ENCODE measurements around the gene NEK10.

Gene NEK10

DNA sequence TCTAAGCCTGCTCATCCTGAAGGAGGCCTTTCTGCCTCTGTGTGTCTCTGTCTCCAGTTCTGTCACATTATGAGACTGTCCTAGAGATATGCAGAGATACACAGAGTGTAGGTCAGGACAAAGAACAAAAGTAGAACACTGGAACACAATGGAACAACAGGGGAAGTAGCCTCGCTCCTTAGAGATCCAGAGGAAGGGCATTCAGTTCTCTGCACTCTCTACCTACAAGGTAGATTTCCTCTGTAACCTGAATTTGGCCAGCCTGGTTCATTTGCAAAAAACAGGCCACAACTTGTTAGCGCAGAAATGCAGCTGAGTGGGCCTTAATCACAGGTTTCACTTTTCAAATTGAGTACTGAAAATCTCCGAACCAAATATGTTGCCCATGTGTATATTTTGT lies 19.4 kb downstream of the NEK10 start:
- Histone ChIP-seq H3K4me1 (ENCODE audit: control insufficient read depth in 1 of 2, insufficient read depth in 1 of 2, low read depth in 1 of 2, low read length in 1 of 2) (no peaks in the 10 kb centered on the region), H3K36me3 (no peaks in the 10 kb centered on the region), H3K27ac (no peak overlapping the region), H3K4me3 (ENCODE audit: low read depth in 1 of 2, low read length in 1 of 2) (no peak overlapping the region), H3K27me3 (no peaks in the 10 kb centered on the region), H3K9me3 (no peaks in the 10 kb centered on the region)
- TF ChIP-seq, protein P1, sequence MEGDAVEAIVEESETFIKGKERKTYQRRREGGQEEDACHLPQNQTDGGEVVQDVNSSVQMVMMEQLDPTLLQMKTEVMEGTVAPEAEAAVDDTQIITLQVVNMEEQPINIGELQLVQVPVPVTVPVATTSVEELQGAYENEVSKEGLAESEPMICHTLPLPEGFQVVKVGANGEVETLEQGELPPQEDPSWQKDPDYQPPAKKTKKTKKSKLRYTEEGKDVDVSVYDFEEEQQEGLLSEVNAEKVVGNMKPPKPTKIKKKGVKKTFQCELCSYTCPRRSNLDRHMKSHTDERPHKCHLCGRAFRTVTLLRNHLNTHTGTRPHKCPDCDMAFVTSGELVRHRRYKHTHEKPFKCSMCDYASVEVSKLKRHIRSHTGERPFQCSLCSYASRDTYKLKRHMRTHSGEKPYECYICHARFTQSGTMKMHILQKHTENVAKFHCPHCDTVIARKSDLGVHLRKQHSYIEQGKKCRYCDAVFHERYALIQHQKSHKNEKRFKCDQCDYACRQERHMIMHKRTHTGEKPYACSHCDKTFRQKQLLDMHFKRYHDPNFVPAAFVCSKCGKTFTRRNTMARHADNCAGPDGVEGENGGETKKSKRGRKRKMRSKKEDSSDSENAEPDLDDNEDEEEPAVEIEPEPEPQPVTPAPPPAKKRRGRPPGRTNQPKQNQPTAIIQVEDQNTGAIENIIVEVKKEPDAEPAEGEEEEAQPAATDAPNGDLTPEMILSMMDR (IDR thresholded peaks at IDR 0.05): no peak

DNA sequence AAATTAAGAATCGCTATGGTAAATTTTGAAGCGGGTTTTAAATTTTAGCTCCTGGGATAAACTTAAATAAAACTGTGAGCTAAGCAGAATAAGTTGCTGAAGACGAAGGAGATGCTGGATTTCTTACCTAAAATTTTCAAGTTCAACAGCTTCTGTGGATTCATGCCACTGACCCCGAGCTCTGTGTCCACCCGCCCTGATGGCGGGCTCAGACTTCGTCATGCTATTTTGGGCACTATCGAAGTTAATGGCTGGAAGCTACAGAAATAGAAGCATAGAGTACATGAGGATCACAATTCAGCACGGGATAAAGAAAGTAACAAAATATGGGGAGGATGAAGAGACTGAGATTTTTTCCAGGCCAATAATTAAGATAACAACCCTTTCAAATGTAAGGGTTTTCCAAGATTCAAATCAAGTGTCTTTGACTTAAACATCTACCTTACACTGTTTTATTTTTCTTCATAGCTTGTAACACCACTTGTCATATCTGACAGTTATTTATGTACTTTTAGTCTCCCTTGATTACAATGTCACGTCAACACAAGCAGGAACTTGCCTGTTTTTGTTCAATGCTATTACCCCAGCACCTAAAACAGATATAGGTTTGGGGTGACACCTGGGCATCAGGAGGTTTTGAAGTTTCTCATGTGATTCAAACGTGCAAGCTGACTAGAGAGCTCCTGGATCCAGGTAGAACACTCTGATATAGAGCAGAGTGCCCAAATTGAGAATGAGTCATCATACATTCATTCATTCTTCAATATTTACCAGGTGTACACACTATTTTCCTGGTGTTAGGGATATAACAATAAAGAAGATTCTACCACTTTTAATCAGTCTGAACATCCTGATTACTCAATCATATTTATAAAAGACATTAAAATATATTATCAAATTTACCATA lies 23.0 kb downstream of the NEK10 start:
- Histone ChIP-seq H3K27ac (no peak overlapping the region), H3K36me3 (no peaks in the 10 kb centered on the region)

DNA sequence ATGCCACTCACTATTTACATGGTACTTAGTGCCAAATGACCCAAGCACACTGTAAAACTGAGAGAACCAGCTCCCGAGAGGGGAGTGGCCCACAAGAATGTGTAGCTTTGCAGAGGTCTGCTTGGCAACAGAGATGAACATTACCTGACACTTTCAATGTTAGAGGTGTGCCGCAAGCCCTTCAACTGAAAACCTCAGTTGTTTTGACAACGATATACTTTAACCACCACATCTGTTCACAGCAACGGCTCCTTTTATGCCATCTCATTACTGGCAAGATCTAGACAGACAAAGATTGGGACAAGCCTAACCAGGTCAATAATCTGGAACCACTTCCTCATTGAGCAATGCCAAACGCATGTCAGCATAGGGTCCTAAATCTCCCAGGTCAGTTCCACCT lies 23.7 kb downstream of the NEK10 start:
- H3K4me1 ChIP-seq (ENCODE audit: control insufficient read depth in 1 of 2, insufficient read depth in 1 of 2, low read depth in 1 of 2, low read length in 1 of 2): no peaks in the 10 kb centered on the region
- H3K27me3 ChIP-seq: no peaks in the 10 kb centered on the region
- H3K9me3 ChIP-seq: no peaks in the 10 kb centered on the region
- no peaks in the 10 kb centered on the region for H3K36me3 ChIP-seq
- no peak overlapping the region for H3K4me3 ChIP-seq (ENCODE audit: low read depth in 1 of 2, low read length in 1 of 2)
- no peak overlapping the region for H3K27ac ChIP-seq
- TF ChIP-seq, protein P1 (IDR thresholded peaks at IDR 0.05): no peak

More for the DNA sequence above, 23.0 kb downstream of the NEK10 start:
- Histone ChIP-seq H3K4me3 (ENCODE audit: low read depth in 1 of 2, low read length in 1 of 2) (no peak overlapping the region), H3K27me3 (no peaks in the 10 kb centered on the region), H3K4me1 (ENCODE audit: control insufficient read depth in 1 of 2, insufficient read depth in 1 of 2, low read depth in 1 of 2, low read length in 1 of 2) (no peaks in the 10 kb centered on the region), H3K9me3 (no peaks in the 10 kb centered on the region)
- TF ChIP-seq, protein P1 (IDR thresholded peaks at IDR 0.05): no peak

DNA sequence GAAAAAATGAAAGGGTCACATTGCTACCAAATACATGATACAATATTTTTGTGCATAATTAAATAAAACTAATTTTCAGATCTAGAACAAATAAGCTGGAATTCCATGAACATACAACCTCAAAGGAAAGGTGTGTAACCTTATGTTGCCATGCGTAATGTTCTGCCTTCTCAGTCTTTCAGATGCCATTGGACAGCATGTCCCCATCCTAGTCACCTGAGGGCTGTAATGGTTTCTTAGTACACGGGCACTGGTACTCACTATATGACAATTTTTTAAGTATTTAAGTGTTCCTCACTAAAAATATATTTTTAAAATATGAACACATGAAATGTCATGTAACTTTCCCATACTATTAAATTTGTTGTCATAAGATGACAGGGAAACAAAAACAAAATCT lies 24.1 kb downstream of the NEK10 start:
- H3K27me3 ChIP-seq: no peaks in the 10 kb centered on the region
- H3K27ac ChIP-seq: no peak overlapping the region
- no peaks in the 10 kb centered on the region for H3K9me3 ChIP-seq
- H3K4me3 ChIP-seq (ENCODE audit: low read depth in 1 of 2, low read length in 1 of 2): no peak overlapping the region
- no peaks in the 10 kb centered on the region for H3K36me3 ChIP-seq
- TF ChIP-seq, protein P1 (IDR thresholded peaks at IDR 0.05): no peak
- H3K4me1 ChIP-seq (ENCODE audit: control insufficient read depth in 1 of 2, insufficient read depth in 1 of 2, low read depth in 1 of 2, low read length in 1 of 2): no peaks in the 10 kb centered on the region

DNA sequence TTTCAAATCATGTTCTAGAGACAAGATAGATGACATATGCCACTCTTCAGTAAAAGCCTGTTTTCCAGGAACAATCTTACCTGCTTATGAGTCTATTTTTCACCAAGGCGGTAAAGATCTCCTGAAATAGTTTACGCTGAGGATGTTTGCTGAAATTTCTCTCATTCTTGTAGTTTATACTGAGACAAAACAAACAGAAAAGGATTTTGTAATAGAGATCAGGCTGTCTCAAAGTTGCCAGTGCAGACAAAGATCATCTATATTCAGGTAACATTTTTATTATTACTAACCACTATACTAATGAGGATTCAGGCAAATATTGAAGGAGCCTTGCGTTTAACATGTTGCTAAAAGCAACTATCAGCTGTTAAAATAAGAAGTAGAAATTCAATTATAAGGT lies 25.0 kb downstream of the NEK10 start:
- Histone ChIP-seq H3K27ac (no peak overlapping the region), H3K9me3 (no peaks in the 10 kb centered on the region), H3K27me3 (no peaks in the 10 kb centered on the region), H3K36me3 (no peaks in the 10 kb centered on the region), H3K4me3 (ENCODE audit: low read depth in 1 of 2, low read length in 1 of 2) (no peak overlapping the region), H3K4me1 (ENCODE audit: control insufficient read depth in 1 of 2, insufficient read depth in 1 of 2, low read depth in 1 of 2, low read length in 1 of 2) (no peaks in the 10 kb centered on the region)
- TF ChIP-seq, protein P1 (IDR thresholded peaks at IDR 0.05): no peak
